CD4-positive, alpha-beta T cell (primary cell): ENCODE measurements around the gene SLC25A28. TPM values are rescaled to one million over a fixed set of nuclear protein-coding genes. Genes with fewer than 3 reads are reported as not detected.

Experiments
- ATAC-seq: fragments of 200-7000 bp; cut with Tn5 transposase; one replicate; pipeline ENCODE4 v1.10.0; 2022; ENCODE audit warnings: mild to moderate bottlenecking; ENCODE audit not compliant: poor library complexity
- CTCF ChIA-PET: fragments of 350-600 bp; sonication (Branson Sonifier 250); formaldehyde crosslinking; loops from one replicate; lab custom pipeline; 2021; ENCODE audit warnings: antibody characterized with exemption, inconsistent platforms; lab: Charles Lee
- POLR2A ChIA-PET: fragments of 350-600 bp; sonication (Branson Sonifier 250); formaldehyde crosslinking; loops from one replicate; lab custom pipeline; 2021; ENCODE audit warnings: antibody characterized with exemption, inconsistent platforms; lab: Charles Lee
- DNase-seq, 14 experiments: peaks; one replicate each; pipeline ENCODE4 v3.0.0-alpha.2; 2013 to 2020; ENCODE audit warnings: mixed read lengths in 2 of 14
- H3K27ac ChIP-seq, 2 donors: one replicate each; pipeline versions ENCODE4 v1.5.1 to v1.7.0; 2013; ENCODE audit warnings: low read length in 2 of 2, low read depth in 1 of 2, mild to moderate bottlenecking in 1 of 2
- H3K27me3 ChIP-seq, 2 experiments: 1 replicate in 1 of 2; 2 replicates in 1 of 2; pipeline versions ENCODE4 v1.6.1 to v1.7.0; 2013; ENCODE audit warnings: low read length in 2 of 2, control low read depth in 1 of 2, mild to moderate bottlenecking in 1 of 2, moderate library complexity in 1 of 2; ENCODE audit not compliant: insufficient read depth in 2 of 2, control insufficient read depth in 1 of 2
- H3K36me3 ChIP-seq: one replicate; pipeline ENCODE4 v1.6.1; 2013; ENCODE audit warnings: low read length, control low read depth; ENCODE audit not compliant: insufficient read depth
- H3K4me1 ChIP-seq: one replicate; pipeline ENCODE4 v1.6.1; 2013; ENCODE audit warnings: low read length, control low read depth; ENCODE audit not compliant: insufficient read depth
- H3K4me3 ChIP-seq: one replicate; pipeline ENCODE4 v1.5.1; 2013; ENCODE audit warnings: mild to moderate bottlenecking, low read length, moderate library complexity
- H3K9me3 ChIP-seq, 2 experiments: 1 replicate in 1 of 2; 2 replicates in 1 of 2; pipeline versions ENCODE4 v1.6.1 to v1.7.0; 2013; ENCODE audit warnings: low read length in 2 of 2, mild to moderate bottlenecking in 2 of 2, control low read depth in 1 of 2, moderate library complexity in 1 of 2; ENCODE audit not compliant: control insufficient read depth in 1 of 2, insufficient read depth in 1 of 2
- H3K27ac Mint-ChIP-seq: one replicate; pipeline ENCODE4 v1.8.0; 2020; ENCODE audit warnings: mixed read lengths
- H3K27me3 Mint-ChIP-seq: one replicate; pipeline ENCODE4 v1.8.0; 2021; ENCODE audit warnings: mixed read lengths
- H3K36me3 Mint-ChIP-seq: one replicate; pipeline ENCODE4 v1.8.0; 2021; ENCODE audit warnings: low read depth, mixed read lengths
- H3K4me1 Mint-ChIP-seq: one replicate; pipeline ENCODE4 v1.8.0; 2021; ENCODE audit warnings: low read depth, mixed read lengths
- H3K4me3 Mint-ChIP-seq: one replicate; pipeline ENCODE4 v1.8.0; 2020; ENCODE audit warnings: mild to moderate bottlenecking, mixed read lengths
- H3K9me3 Mint-ChIP-seq: one replicate; pipeline ENCODE4 v1.8.0; 2020; ENCODE audit warnings: mixed read lengths
- CTCF ChIP-seq: fragments of 200-600 bp; IDR thresholded peaks from one replicate; pipeline ENCODE4 v1.8.0; 2022; ENCODE audit warnings: antibody characterized with exemption, mild to moderate bottlenecking
- intact Hi-C, 2 experiments: fragments of 100-400 bp; cut with DNase I in 1 of 2; cut with micrococcal nuclease in 1 of 2; formaldehyde crosslinking; loops; one replicate each; pipeline versions ENCODE4 v1.15.1 to v1.9.0; 2023 to 2025; cut with DNase I, micrococcal nuclease
- total RNA-seq, 174 experiments: library from RNA in 2 of 174; stranded (reverse) in 2 of 174; gene quantifications; one replicate each; pipeline ENCODE4 v1.2.3 and lab custom pipeline; 2021 to 2026

The SLC25A28 gene
- total RNA-seq, 2 experiments from 2014 or later = 112 to 113 TPM

DNA sequence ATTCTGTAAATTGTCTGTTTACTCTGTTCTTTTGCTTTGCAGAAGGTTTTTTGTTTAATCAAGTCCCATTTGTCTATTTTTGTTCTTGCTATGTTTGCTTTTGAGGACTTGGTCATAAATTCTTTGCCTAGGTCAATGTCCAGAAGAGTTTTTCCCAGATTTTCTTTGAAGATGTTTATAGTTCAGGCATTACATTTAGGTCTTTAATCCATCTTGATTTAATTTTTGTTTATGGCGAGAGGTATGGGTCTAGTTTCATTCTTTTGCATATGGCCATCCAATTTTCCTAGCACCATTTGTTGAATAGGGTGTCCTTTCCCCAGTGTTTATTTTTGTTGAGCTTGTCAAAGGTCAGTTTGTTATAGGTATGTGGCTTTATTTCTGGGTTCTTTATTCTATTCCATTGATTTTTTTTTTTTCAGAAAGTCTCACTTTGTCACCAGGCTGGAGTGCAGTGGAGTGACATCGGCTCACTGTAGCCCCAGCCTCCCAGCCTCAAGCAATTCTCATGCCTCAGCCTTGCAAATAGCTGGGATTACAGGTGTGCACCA lies 27.4 kb upstream of the SLC25A28 start:
- peaks cover 7% of the 10 kb centered on the region for H3K9me3 Mint-ChIP-seq
- no peak overlapping the region for H3K4me3 ChIP-seq
- ChIA-PET POLR2A (interaction anchor here (1.0 kb wide), 1 partner anchor 74 kb away, joined by 3 read pairs; no protein-coding TSS in a partner anchor), CTCF (no interaction called here)
- H3K27me3 Mint-ChIP-seq = peaks cover 57% of the 10 kb centered on the region
- no peaks in the 10 kb centered on the region for H3K4me1 Mint-ChIP-seq
- H3K4me3 Mint-ChIP-seq = no peak overlapping the region
- DNase-seq (no peak), ATAC-seq (no peak)
- H3K27me3 ChIP-seq = peaks cover 4 to 14% of the 10 kb centered on the region in 2 experiments
- peaks cover 0 to 5% of the 10 kb centered on the region in 2 experiments for H3K9me3 ChIP-seq
- intact Hi-C loops = no loop called here
- H3K27ac ChIP-seq = no peak overlapping the region
- no peaks in the 10 kb centered on the region for H3K36me3 Mint-ChIP-seq
- no peaks in the 10 kb centered on the region for H3K36me3 ChIP-seq
- no peak overlapping the region for H3K27ac Mint-ChIP-seq
- no peaks in the 10 kb centered on the region for H3K4me1 ChIP-seq
- no peak for TF ChIP-seq CTCF

GRCh38 chr10:99633832-99634231 lies 13.6 kb upstream of the SLC25A28 start:
- H3K27ac ChIP-seq = no peak overlapping the region
- Mint-ChIP-seq H3K4me1 (no peaks in the 10 kb centered on the region), H3K4me3 (no peak overlapping the region), H3K27ac (no peak overlapping the region), H3K27me3 (peaks cover 56% of the 10 kb centered on the region), H3K36me3 (no peaks in the 10 kb centered on the region), H3K9me3 (no peaks in the 10 kb centered on the region)
- no peak overlapping the region for H3K4me3 ChIP-seq
- no peaks in the 10 kb centered on the region for H3K9me3 ChIP-seq
- H3K27me3 ChIP-seq = peaks cover 6 to 15% of the 10 kb centered on the region in 2 experiments
- ATAC-seq = no peak
- H3K4me1 ChIP-seq = no peaks in the 10 kb centered on the region
- intact Hi-C loops = no loop called here
- no peak for TF ChIP-seq CTCF
- no peak for DNase-seq
- no peaks in the 10 kb centered on the region for H3K36me3 ChIP-seq
- CTCF ChIA-PET = no interaction called here
- POLR2A ChIA-PET = no interaction called here

GRCh38 chr10:99631496-99631895 lies 11.3 kb upstream of the SLC25A28 start:
- H3K36me3 ChIP-seq = no peaks in the 10 kb centered on the region
- ChIA-PET CTCF (no interaction called here), POLR2A (no interaction called here)
- H3K27me3 Mint-ChIP-seq = peaks cover 38% of the 10 kb centered on the region
- H3K27ac Mint-ChIP-seq = no peak overlapping the region
- ATAC-seq (no peak), DNase-seq (no peak)
- H3K9me3 ChIP-seq = no peaks in the 10 kb centered on the region
- no peaks in the 10 kb centered on the region for H3K4me1 ChIP-seq
- no peak overlapping the region for H3K27ac ChIP-seq
- TF ChIP-seq CTCF = no peak
- no peak overlapping the region for H3K4me3 ChIP-seq
- H3K36me3 Mint-ChIP-seq = no peaks in the 10 kb centered on the region
- peaks cover 6 to 15% of the 10 kb centered on the region in 2 experiments for H3K27me3 ChIP-seq
- no peaks in the 10 kb centered on the region for H3K4me1 Mint-ChIP-seq
- no peaks in the 10 kb centered on the region for H3K9me3 Mint-ChIP-seq
- intact Hi-C loops = no loop called here
- H3K4me3 Mint-ChIP-seq = no peak overlapping the region
